PC-9 (cell line): ENCODE data around the gene EYA2.
"Not testable (repeated sequence)": the region's sequence is repeated elsewhere in the genome, so short reads cannot be mapped to it uniquely, and the experiment has no call there.

Source experiments
- CTCF ChIP-seq: fragments of 200-600 bp; sonication (generic); conservative IDR thresholded peaks from 2 replicates; pipeline ENCODE4 v1.6.1; 2017; ENCODE audit warnings: mixed run types, antibody characterized with exemption, mild to moderate bottlenecking, moderate library complexity
- EZH2 ChIP-seq: fragments of 200-600 bp; sonication (generic); IDR thresholded peaks from 2 replicates; pipeline ENCODE4 v1.8.0; 2017; ENCODE audit warnings: antibody characterized with exemption, low read depth

GRCh38 chr20:47206552-47206951 lies 311.9 kb downstream of the EYA2 start:
- not testable (repeated sequence) for TF ChIP-seq EZH2, CTCF
